GM21529 (cell line): ENCODE results near the gene HHATL.

Experiments used
- ATAC-seq: cut with Tn5 transposase; IDR thresholded peaks from one replicate; pipeline ENCODE4 v1.9.1; 2021; ENCODE audit not compliant: unreplicated experiment

HHATL gene

DNA sequence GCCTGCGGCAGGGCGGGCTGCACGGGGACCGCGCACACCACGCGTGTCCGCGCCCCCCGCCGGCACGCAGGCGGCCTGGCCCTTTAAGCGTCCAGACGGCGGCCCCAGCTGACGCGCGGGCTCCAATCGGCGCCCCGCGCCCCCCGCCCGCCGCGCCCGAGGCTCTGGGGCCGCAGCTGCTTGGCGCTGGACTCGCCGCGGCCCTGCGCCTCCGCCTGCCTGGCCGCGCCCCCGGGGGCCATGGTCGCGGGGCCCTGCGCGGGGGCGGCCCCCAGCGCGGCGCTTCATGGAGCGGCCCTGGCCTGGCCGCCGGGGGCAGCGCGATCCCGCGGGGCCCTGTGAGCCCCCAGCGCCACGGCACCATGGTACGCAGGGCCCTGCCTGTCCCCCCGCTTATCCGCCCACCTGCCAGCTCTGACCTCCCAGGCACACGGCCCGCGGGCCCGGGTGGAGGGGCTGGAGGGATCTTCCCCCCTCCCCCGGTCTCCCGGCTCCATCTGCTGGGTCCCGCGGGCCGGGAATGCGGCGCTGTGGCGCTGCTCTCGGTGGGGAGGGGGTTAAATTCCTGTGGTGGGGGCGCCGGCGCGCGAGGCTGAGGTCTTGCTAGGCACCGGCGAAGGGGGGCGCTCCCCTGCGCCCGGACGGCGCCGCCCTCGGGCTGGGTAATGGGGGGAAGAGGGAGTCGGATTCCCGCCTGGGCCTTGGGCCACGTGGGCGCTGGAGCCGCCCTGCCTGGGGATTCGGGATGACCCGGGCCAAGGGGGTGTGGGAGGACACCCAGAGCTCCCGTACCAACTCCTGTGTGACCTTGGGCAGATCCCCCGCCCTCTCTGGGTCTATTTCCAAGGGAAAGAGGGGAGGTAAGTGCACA is 48.0 kb downstream of the HHATL start:
- no peak for ATAC-seq

DNA sequence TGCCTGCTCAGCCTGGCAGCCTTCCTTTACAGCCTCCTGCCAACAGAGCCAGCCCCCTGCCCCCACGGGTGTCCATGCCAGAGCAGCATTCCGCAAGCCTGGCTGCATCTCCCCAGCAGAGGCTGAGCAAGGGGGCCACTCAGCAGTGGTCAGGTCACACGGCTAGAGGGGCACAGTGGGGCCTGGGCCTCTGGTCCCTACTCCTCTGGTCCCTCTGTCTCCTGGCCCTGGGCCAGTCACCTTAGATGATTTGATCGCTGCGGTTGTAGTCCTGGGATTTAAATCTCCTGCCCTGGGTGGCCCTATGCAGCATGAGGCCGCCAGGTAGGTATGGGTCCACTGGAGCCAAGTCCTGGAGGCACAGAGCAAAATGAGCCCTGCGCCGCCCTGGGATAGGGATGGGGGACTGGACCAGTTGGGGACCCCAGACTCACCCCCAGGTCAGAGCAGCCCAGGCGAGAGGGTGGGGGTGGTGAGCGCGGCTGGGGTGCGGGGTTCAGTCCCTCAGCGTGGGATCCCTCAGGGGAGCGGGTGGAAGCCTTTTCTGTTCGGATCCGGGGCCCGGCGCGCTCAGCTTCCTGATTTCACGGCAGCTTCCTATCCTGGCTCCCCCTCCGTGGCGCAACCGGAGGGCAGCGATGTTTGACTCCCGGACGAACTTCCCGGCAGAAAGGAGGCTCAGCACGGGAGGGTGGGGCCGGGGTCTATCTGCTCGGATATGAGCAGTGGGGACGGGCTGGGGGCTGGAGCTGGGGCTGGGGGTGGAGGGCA is 48.9 kb downstream of the HHATL start, which contains the start of gene ZBTB47:
TSS of gene ZBTB47 (plus strand) at position 138 of the 771 bp plus-strand sequence. CDS start 4,659 bp downstream, outside the sequence.
- no peak for ATAC-seq

DNA sequence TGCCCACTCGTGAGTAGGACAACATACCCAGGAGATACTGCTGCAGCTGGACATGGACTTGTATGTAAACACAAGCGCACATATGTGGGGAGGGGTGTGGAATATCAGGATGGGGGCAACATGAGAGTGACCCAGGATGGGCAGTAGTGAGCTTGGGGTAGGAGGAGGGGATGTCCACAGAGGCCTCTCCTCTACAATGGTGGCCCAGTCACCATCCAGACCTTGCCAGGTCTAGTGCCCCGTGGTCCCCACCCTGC is 49.4 kb downstream of the HHATL start:
- no peak for ATAC-seq

DNA sequence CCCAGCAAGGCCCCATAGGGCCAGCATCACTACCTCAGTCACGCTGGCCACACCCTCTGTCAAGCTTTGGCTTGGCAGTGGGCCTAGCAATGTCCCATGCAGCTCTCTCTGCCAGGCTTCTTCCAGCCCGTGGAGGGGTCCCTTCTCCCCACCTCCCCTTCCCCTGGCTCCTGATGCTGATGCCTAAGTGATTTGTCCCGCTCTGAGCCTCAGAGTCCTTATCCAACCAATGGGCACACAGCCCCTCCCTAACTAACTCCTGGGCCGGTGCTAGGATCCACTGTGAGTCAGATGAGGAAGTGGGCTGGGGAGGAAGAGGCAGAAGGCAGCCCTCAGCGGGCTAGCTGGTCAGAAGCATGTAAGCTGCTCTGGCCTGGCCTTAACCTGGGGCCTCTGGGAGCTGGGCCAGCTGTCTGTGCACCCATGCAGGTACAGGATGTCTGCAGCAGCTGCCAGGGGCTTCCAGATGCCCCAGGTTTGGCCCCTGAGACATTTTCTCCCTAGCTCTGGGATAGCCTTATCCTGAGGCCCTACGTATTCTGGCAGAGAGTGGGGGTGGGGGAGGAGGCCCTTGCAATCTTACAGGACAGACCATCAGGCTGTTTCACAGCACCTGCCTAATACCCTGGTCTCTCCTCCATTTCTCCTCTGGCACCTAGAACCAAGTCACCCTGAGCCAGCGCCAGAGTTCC is 49.8 kb downstream of the HHATL start:
- ATAC-seq: peak; percentile 68

DNA sequence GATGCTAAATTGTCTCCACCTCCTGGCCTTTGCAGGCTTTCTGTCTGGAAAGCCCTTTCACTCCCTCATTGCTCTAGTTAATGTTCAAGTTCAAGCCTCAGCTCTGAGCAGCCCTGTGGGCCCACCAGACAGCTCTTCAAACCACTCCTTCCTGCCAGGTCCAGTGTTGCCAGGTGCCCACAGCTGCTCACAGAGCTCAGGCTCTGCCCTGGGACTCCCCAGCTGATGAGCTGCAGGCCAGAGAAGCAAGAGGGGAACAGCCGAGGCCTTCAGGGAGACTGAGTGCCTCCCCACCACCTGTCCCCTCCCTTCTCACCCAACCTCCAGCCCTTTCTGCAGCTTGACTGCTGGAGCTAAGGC is 50.4 kb downstream of the HHATL start:
- peak; percentile 23 for ATAC-seq

- ATAC-seq: no peak
Measured at GRCh38 chr3:42651248-42652091, 51.1 kb downstream of the HHATL start.

DNA sequence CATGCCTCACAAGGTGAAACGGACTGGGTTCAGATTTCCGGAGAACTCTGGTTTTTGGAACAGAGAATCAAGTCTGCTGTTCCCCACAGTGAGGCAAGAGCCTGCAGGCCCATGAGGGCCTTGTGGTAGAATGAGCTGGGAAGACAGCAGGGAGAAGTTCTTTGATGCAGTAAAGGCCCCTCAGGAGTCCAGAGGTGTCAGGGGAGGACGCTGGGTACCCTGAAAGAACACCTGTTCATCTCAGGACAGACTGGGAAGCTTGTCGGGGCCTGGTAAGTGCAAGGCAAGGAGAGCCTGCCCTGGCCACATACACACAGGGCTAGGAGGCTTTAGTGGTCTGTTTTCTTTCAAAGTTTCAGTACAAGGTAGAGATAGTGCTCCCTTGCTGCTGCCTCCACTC is 52.8 kb downstream of the HHATL start:
- no peak for ATAC-seq

GRCh38 chr3:42649006-42649405 is 53.6 kb downstream of the HHATL start:
- ATAC-seq: no peak

DNA sequence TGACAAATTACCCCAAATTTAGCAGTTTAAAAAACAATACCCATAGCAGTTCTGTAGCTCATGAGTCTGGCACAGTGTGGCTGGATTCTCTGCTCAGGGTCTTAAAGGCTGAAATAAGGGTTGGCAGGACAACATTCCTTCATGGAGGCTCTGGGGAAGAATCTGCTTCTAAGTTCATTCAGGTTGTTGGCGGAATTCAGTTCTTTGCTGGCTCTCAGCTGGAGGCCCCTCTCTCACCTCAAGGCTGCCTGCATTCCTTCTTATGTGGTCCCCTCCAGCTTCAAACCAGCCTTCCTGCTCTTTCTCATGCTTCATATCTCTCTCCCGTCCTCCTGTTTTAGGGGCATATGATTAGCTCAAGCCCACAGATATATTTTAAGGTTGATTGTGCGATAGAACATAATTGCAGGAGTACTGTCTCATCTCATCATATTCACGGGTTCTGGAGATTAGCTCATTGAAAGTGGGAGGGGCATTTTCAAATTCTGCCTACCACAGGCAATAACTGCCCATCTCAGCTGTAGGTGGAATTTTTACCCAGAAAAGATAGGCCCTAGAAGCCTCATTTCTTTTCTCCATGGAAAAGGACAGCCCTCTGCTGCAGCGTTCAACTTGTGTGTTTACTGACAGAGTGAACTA is 54.7 kb downstream of the HHATL start:
- no peak for ATAC-seq
